GM18498 (cell line): ENCODE measurements around the gene CAPN7.
A peak's percentile ranks its signal among the peaks of the same experiment; 100 is the strongest.

Experiments used
- ATAC-seq: cut with Tn5 transposase; IDR thresholded peaks from one replicate; pipeline ENCODE4 v1.9.1; 2021; ENCODE audit warnings: mild to moderate bottlenecking, moderate library complexity; ENCODE audit not compliant: unreplicated experiment

CAPN7 gene

GRCh38 chr3:15198686-15199085 lies 7.4 kb upstream of the CAPN7 start:
- no peak for ATAC-seq

DNA sequence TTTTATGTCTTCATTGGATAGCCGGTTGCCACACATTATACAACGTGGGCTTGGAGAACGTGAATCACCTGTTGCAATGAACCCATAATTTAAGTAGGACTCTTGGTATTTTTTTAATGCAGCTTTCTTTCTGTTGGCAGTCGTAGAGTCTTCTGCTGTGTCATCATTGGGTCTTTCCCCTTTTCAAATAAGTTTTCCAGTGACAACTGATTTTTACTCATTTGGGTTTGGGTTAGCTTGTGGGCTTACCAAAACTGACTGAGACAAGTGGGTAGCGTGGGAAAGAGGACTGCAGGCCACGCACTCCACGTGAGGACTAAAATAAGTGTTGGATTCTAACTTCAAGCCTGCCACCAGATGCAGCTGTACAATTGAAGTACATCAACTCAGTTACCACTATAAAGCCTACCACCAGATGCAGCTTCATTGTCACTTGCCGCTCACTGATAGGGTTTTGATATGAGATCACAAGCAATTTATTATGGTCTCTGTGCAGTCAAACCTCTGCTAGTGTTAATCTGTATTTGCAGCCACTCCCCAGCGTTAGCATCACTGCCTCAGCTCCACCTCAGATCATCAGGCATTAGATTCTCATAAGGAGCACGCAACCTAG lies 6.4 kb upstream of the CAPN7 start:
- ATAC-seq: no peak

DNA sequence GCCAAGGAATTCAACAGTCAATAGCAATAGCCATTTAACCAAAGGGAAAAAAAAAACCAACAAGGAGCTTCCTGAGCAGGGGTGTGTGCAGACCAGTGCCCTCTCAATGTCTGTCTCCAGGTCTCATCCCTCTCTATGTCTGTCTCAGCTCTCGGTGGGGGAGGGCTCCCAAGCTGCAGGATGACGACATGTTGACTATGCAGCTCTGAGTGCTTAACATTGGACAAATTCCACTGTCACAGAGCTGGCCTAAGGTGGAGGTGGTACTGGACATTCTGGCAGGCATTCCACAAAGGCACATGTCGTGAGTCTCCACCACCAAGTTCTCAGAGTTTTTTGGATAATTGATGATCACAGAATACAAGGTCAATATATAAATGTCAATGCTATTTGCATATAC lies 2.0 kb upstream of the CAPN7 start:
- ATAC-seq: no peak

- no peak for ATAC-seq
These were observed 538 bp upstream of the CAPN7 start for GRCh38 chr3:15205482-15205933.

DNA sequence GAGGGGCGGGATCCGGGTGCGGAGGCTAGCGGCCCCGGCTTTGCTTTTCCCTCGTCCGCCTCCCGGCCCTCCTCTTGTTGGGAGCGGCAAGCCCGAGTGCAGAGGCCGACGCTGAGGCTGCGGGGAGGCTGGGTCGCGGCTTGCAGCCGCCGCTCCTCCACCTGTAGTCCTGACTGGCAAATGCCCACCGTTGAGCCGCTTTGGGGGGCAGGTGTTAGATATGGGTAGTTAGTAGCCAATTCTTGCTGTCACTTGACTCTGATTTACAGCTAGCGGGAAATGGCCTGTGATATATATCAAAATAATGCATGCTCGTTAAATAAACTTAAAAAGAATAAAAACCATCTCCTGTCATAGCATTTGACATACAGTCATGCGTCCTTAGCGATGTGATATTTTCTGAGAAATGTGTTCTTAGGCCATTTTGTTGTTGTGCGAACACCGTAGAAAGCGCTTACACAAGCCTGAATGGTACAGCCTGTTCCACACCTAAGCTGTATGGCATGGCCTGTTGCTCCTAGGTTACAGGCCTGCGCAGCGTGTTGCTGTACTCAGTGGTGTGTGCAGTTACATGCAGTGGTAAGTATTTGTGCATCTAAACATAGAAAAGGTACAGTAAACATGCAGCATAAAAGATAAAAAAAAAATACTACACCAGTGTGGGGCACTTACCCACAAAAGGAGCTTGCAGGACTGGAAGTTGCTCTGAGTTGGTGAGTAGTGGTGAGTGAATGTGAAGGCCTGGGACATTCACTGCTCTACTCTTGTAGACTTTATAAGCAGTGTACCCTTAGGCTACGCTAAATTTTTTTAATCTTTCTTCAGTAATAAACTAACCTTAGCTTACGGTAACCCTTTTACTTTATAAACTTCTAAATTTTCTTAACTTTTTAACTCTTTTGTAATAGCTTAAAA lies 873 bp downstream of the CAPN7 start:
- peak; percentile 21 for ATAC-seq

- ATAC-seq: no peak
These were observed 1.9 kb downstream of the CAPN7 start for GRCh38 chr3:15207836-15208504.

GRCh38 chr3:15211937-15212336 lies 5.9 kb downstream of the CAPN7 start:
- ATAC-seq: no peak

DNA sequence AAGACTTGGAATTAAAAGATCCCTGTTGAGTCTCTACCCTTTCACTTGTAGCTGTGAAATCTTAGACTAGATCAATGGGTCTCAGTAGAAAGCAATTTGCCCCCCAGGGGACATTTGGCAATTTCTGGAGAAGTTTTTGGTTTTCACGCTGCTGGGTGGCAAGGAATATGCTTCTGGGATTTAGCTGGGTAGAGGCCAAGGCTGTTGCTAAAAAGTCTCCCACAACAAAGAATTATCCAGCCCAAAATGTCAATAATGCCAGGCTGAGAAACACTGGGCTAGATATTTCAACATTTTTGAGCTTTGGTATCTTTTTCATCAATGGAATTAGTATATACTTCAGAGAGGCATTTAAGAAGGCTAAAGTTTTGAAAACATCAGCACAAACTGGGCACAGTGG lies 8.7 kb downstream of the CAPN7 start:
- no peak for ATAC-seq

DNA sequence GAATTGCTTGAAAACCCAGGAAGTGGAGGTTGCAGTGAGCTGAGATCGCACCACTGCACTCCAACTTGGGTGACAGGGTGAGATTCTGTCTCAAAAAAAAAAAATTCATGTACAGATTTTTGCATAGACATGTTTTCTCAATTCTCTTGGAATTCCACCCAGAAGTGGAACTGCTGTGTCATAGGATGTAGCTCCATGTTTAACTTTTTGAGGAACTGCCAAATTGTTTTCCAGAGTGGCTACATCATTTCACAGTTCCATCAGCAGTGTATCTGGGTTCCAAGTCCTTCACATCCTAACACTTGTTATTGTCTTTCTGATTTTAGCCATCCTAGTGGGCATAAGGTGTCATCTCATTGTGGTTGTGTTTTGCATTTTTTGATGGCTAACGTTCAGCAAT lies 9.9 kb downstream of the CAPN7 start:
- ATAC-seq: no peak

DNA sequence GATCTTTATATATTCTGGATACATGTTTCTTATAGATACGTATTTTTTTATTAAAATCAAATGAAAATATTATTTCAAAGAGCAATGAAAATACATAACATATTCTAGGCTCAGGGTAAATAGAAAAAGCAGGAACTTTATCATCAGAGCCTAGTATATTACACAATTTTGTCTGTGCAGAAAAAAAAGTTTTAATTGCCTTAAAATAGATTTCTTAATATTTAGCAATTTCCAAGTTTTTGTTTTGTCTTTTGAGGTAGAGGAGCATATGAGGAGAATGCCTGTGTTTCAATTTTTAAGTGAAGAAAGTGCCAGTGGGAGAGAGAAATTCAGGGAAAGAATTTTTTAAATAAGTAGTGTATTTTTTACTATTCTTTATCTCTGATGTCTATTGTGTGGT lies 10.5 kb downstream of the CAPN7 start:
- no peak for ATAC-seq

GRCh38 chr3:15217011-15217671 lies 11.1 kb downstream of the CAPN7 start:
- no peak for ATAC-seq

DNA sequence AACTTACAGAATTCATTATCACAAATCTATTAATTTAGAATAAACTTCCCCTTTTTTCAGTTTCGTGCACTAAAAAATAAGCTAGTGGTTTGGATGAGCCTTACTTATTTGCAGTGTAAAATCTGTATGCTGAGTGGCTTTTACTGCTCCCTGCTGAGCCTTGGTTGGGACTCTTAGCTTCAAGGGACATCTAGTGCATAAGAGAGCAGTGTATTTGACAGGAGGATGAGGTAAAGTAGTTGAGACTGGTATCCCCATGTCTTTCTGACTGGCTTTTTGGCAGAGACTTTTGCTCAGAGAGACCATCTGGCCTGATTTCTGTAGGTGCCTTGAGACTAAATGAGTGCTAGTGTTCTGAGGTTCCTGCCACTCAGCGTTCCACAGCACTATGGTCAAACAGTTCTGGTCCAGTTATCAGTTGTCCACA lies 11.8 kb downstream of the CAPN7 start:
- no peak for ATAC-seq

- no peak for ATAC-seq
These were observed 12.6 kb downstream of the CAPN7 start for GRCh38 chr3:15218689-15219088.

DNA sequence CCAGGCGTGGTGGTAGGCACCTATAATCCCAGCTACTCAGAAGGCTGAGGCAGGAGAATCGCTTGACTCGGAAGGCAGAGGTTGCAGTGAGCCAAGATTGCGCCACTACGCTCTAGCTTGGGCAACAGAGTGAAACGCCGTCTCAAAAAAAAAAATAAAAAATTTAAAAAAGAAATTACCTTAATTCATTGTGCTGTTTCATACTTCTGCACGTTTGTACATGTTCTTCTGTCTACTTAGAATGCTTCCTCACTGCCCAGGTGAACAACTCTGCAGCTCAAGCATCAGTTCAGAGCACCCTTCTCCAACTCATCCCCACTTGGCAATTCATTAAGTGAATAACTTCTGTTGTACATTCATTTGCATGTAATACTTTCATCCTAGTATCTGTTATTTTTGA lies 14.0 kb downstream of the CAPN7 start:
- no peak for ATAC-seq

DNA sequence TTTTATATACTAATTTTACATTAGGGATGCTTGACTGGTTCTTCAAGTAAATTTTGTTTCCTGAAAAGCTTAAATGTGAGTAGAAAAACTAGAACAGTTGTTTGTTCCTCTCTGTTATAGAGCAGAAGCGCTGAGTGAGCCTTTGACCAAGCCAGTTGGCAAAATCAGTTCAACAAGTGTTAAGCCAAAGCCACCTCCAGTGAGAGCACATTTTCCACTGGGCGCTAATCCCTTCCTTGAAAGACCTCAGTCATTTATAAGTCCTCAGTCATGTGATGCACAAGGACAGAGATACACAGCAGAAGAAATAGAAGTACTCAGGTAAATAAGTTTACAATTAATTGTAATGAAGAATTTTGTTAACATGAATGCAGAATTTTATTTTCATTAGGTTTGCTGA lies 14.6 kb downstream of the CAPN7 start:
- no peak for ATAC-seq

GRCh38 chr3:15221574-15222217 lies 15.7 kb downstream of the CAPN7 start:
- no peak for ATAC-seq

DNA sequence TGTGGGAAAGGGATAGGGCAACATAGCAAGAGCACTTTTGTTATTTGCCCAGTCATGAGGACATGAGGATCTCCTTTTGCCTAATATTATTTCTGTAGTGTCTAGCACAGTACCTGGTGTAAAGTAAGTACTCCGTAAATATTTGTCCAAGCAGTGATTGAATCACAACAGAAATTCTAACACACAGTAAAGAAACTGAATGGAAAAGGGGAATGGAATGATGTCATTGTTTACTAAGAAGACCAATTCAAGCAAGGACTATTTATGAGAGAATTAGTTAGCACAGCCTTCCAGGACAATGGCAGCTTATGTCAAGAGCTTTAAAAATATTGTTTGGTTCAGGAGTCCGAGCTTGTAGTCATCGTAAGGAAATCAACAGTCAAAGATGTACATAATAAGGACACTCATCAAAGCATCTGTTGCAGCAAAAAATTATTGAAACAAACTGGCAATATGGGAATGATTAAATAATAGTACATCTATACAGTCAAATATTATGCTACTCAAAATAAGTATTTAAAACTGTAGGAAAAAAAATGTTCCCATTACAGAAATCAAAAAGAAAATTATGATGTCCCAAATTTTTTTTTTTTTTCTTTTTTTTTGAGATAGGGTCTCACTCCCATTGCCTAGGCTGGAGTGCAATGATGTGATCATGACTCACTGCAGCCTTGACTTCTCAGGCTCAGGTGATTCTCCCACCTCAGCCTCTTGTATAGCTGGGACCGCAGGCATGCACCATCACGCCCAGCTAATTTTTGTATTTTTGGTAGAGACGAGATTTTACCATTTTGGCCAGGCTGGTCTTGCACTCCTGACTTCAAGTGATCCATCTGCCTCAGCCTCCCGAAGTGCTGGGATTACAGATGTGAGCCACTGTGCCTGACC lies 17.9 kb downstream of the CAPN7 start:
- no peak for ATAC-seq

DNA sequence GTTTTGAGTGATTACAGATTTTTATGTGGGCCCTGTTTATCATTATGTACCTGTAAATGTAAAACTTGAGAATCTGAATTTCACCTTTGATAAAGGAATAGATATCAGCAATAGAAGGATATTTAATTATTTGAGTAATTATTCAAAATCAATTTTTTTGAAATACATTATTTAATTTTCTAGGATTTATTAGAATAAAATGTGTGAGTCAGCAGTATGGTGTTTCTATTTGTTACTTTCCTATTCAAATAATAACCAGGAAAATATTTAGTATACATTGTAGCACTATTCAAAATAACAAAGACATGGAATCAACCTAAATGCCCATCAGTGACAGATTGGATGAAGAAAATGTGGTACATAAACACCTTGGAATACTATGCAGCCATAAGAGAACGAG lies 22.1 kb downstream of the CAPN7 start:
- no peak for ATAC-seq

DNA sequence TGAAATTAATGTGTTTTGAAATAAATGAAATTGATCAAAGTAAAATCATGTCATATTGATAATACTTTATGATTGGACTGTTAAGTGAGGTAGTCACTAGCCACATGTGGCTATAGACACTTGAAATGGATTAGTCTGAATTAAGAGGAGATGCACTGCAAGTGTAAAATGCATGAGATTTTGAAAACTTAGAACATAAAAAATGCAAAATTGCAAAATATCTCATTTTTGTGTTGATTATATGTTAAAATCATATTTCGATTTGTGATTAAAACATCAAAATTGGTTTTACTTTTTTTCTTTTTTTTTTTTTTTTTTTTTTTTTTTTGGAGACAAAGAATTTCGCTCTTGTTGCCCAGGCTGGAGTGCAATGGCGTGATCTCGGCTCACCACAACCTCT lies 23.2 kb downstream of the CAPN7 start:
- no peak for ATAC-seq

GRCh38 chr3:15241341-15241740 lies 35.3 kb downstream of the CAPN7 start:
- no peak for ATAC-seq
